B cell (primary cell): ENCODE data around the gene HDGFL2. TPM values are rescaled to one million over a fixed set of nuclear protein-coding genes. Genes with fewer than 3 reads are reported as not detected.

ENCODE experiments used
- ATAC-seq: fragments of 200-7000 bp; cut with Tn5 transposase; one replicate; pipeline ENCODE4 v1.10.0; 2021; ENCODE audit warnings: low read depth, mild to moderate bottlenecking, moderate number of reproducible peaks, moderate library complexity
- CTCF ChIA-PET: fragments of 350-600 bp; sonication (Branson Sonifier 250); formaldehyde crosslinking; loops from one replicate; lab custom pipeline; 2021; ENCODE audit warnings: antibody characterized with exemption, inconsistent platforms; lab: Charles Lee
- POLR2A ChIA-PET: fragments of 350-600 bp; sonication (Branson Sonifier 250); formaldehyde crosslinking; loops from one replicate; lab custom pipeline; 2021; ENCODE audit warnings: antibody characterized with exemption; lab: Charles Lee
- DNase-seq: peaks from one replicate; pipeline ENCODE4 v3.0.0; 2013
- H2AFZ ChIP-seq: 2 replicates; pipeline ENCODE4 v1.6.1; 2012; ENCODE audit warnings: mild to moderate bottlenecking, low read depth, low read length; ENCODE audit not compliant: insufficient read depth, poor library complexity, severe bottlenecking
- H3K27ac ChIP-seq, 2 donors: 1 replicate in 1 of 2; 2 replicates in 1 of 2; pipeline ENCODE4 v1.5.1; 2012 to 2013; ENCODE audit warnings: low read length in 2 of 2, mild to moderate bottlenecking in 2 of 2, moderate library complexity in 1 of 2
- H3K27me3 ChIP-seq, 4 experiments: fragments of 200-600 bp in 1 of 4; sonication (generic) in 1 of 4; replicated peaks in 1 of 4; 1 replicate in 2 of 4; 2 replicates in 2 of 4; pipeline versions ENCODE4 v1.6.1 to v1.7.0; 2013 to 2016; ENCODE audit warnings: low read length in 3 of 4, mild to moderate bottlenecking in 2 of 4, mixed read lengths in 1 of 4, moderate library complexity in 1 of 4; ENCODE audit not compliant: insufficient read depth in 4 of 4, control insufficient read depth in 3 of 4; ENCODE audit errors: control extremely low read depth in 1 of 4
- H3K36me3 ChIP-seq, 2 experiments: replicated peaks in 1 of 2; 1 replicate in 1 of 2; 2 replicates in 1 of 2; pipeline versions ENCODE4 v1.6.1 to v1.7.1; 2013; ENCODE audit warnings: low read length in 1 of 2; ENCODE audit not compliant: insufficient read depth in 2 of 2, control insufficient read depth in 1 of 2; ENCODE audit errors: control extremely low read depth in 1 of 2, extremely low read depth in 1 of 2
- H3K4me1 ChIP-seq, 2 donors: fragments of 200-600 bp in 1 of 2; sonication (generic) in 1 of 2; 1 replicate in 1 of 2; 2 replicates in 1 of 2; pipeline versions ENCODE4 v1.5.1 to v1.6.1; 2013 to 2017; ENCODE audit warnings: low read length in 2 of 2; ENCODE audit not compliant: control insufficient read depth in 2 of 2, insufficient read depth in 2 of 2
- H3K4me2 ChIP-seq: replicated peaks from 2 replicates; pipeline ENCODE3; 2012; ENCODE audit warnings: mild to moderate bottlenecking, low read depth, low read length; ENCODE audit not compliant: poor library complexity, severe bottlenecking
- H3K4me3 ChIP-seq, 5 experiments: fragments of 200-600 bp in 1 of 5; sonication (generic) in 1 of 5; 1 replicate in 3 of 5; 2 replicates in 2 of 5; pipeline versions ENCODE4 v1.5.1 to v1.7.0; 2011 to 2016; ENCODE audit warnings: low read length in 4 of 5, mild to moderate bottlenecking in 4 of 5, low read depth in 2 of 5, control low read depth in 1 of 5, moderate library complexity in 1 of 5; ENCODE audit not compliant: insufficient read depth in 1 of 5; ENCODE audit errors: control extremely low read depth in 1 of 5, extremely low read depth in 1 of 5
- H3K79me2 ChIP-seq: fragments of 200-600 bp; sonication (generic); one replicate; pipeline ENCODE4 v1.6.0; 2016; ENCODE audit warnings: low read length; ENCODE audit not compliant: control insufficient read depth, insufficient read depth
- H3K9ac ChIP-seq: fragments of 200-600 bp; sonication (generic); 2 replicates; pipeline ENCODE4 v1.6.1; 2017; ENCODE audit warnings: mild to moderate bottlenecking, low read length, moderate library complexity
- H3K9me3 ChIP-seq, 3 donors: one replicate each; pipeline versions ENCODE4 v1.6.1 to v1.7.1; 2013; ENCODE audit warnings: low read length in 2 of 3; ENCODE audit not compliant: control insufficient read depth in 2 of 3, insufficient read depth in 1 of 3; ENCODE audit errors: control extremely low read depth in 1 of 3
- H4K20me1 ChIP-seq: 2 replicates; pipeline ENCODE4 v1.6.0; 2012; ENCODE audit warnings: mild to moderate bottlenecking, low read length; ENCODE audit not compliant: insufficient read depth, control insufficient read depth, poor library complexity, severe bottlenecking
- H3K27ac Mint-ChIP-seq: one replicate; pipeline ENCODE4 v1.8.0; 2021; ENCODE audit warnings: mixed read lengths
- H3K27me3 Mint-ChIP-seq: one replicate; pipeline ENCODE4 v1.8.0; 2021; ENCODE audit warnings: mixed read lengths
- H3K4me1 Mint-ChIP-seq: one replicate; pipeline ENCODE4 v1.8.0; 2021; ENCODE audit warnings: mixed read lengths
- H3K4me3 Mint-ChIP-seq: one replicate; pipeline ENCODE4 v1.8.0; 2021; ENCODE audit warnings: mixed read lengths
- H3K9me3 Mint-ChIP-seq: one replicate; pipeline ENCODE4 v1.8.0; 2022; ENCODE audit warnings: mixed read lengths; ENCODE audit not compliant: insufficient read depth
- CTCF ChIP-seq: fragments of 200-600 bp; IDR thresholded peaks from one replicate; pipeline ENCODE4 v1.8.0; 2022; ENCODE audit warnings: antibody characterized with exemption, mild to moderate bottlenecking
- EZH2 ChIP-seq: IDR thresholded peaks from 2 replicates; pipeline ENCODE4 v1.6.1; 2012; ENCODE audit warnings: borderline replicate concordance, low read depth, mild to moderate bottlenecking, moderate library complexity, low read length; ENCODE audit not compliant: insufficient read depth, poor library complexity, severe bottlenecking
- WGBS: methylation state at CpG from one replicate; pipeline ENCODE4 v1.1.5; 2013; ENCODE audit warnings: missing lambda C conversion rate; ENCODE audit not compliant: insufficient coverage; 5-methylcytosine and 5-hydroxymethylcytosine counted together
- intact Hi-C: fragments of 100-400 bp; cut with micrococcal nuclease; formaldehyde crosslinking; loops from one replicate; pipeline ENCODE4 v1.10.0; 2022
- polyA plus RNA-seq: library from polyadenylated mRNA; depleted of rRNA; stranded (reverse); fragments of >200 nt; gene quantifications from 2 replicates; pipeline ENCODE4 v1.2.3, GENCODE V29; 2012
- total RNA-seq, 2 donors: library from RNA; stranded (reverse); fragments of 120-200 nt in 1 of 2; gene quantifications; 1 replicate in 1 of 2; 2 replicates in 1 of 2; pipeline versions ENCODE4 v1.2.3 to v1.2.4, GENCODE V29; 2013 to 2022

Gene HDGFL2
- total and polyA plus RNA-seq, 2 donors (not counting 1 experiment from before 2014, with no cell fraction given), result 18.4 to 49.9 TPM

- Histone ChIP-seq H3K4me3 (no peak overlapping the region), H3K4me1 (peaks cover 4% of the 10 kb centered on the region in 2 donors), H3K79me2 (no peaks in the 10 kb centered on the region), H3K27me3 (no peaks in the 10 kb centered on the region), H3K9me3 (no peaks in the 10 kb centered on the region), H3K4me2 (no peak overlapping the region), H3K9ac (no peak overlapping the region), H3K27ac (no peak overlapping the region), H3K36me3 (peaks cover 1 to 68% of the 10 kb centered on the region in 2 experiments), H4K20me1 (peaks cover 10% of the 10 kb centered on the region), H2AFZ (no peak overlapping the region)
- WGBS, result 94% methylated on average over 22 of the region's 28 CpGs
- H3K4me3 Mint-ChIP-seq, result no peak overlapping the region
- POLR2A ChIA-PET, result no interaction called here
- no peaks in the 10 kb centered on the region for H3K27me3 Mint-ChIP-seq
- no peak overlapping the region for H3K27ac Mint-ChIP-seq
- TF ChIP-seq EZH2 (no peak), CTCF (no peak)
- no peak for ATAC-seq
- H3K9me3 Mint-ChIP-seq, result no peaks in the 10 kb centered on the region
- peaks cover 7% of the 10 kb centered on the region for H3K4me1 Mint-ChIP-seq
- no peak for DNase-seq
- CTCF ChIA-PET, result interaction anchor here (0.6 kb wide), 1 partner anchor 219 kb away, joined by 3 read pairs; no protein-coding TSS in a partner anchor
- intact Hi-C loops, result no loop called here
These were observed 24.6 kb upstream of the HDGFL2 start for GRCh38 chr19:4447327-4448146.
